HG02623 (cell line): ENCODE measurements around the gene DENND4B.
"Not testable (repeated sequence)": the region's sequence is repeated elsewhere in the genome, so short reads cannot be mapped to it uniquely, and the experiment has no call there.

Experiments used
- ATAC-seq: cut with Tn5 transposase; IDR thresholded peaks from one replicate; pipeline ENCODE4 v1.9.1; 2021; ENCODE audit warnings: moderate library complexity; ENCODE audit not compliant: unreplicated experiment

Gene DENND4B

DNA sequence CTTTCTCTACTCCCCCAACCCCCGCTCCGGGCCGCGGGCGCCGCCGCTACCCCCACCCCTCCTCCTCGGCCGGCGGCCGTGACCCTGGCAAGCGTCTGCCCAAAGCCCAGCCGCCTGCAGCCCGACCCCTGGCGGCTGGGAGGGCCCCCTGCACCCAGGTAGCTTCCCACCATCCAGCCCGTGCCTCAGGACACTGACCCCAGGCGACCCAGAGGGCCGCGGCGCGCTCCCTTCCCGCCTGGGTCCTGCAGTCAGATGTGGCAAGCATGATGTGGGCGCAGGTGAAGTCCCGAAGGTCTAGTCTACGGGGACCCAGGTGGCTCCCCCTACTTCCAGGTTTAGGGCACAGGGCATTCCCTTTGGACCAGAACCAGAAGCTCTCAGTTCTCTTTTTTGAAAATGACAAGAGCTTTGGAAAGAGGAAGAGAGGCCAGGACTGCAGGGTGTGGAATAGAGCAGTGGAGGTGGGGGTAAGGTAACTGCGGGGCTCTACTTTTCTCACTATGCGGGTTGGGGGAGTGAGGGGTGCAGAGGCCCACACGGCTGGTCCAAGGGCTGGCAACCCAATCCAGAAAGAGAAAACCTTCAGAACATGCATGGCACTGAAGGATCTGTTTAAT lies at the start of gene DENND4B:
DENND4B (minus strand) TSS at position 97 of the 620 bp plus-strand sequence. CDS start 2,344 bp downstream, outside the sequence.
- peak; percentile 58 for ATAC-seq

DNA sequence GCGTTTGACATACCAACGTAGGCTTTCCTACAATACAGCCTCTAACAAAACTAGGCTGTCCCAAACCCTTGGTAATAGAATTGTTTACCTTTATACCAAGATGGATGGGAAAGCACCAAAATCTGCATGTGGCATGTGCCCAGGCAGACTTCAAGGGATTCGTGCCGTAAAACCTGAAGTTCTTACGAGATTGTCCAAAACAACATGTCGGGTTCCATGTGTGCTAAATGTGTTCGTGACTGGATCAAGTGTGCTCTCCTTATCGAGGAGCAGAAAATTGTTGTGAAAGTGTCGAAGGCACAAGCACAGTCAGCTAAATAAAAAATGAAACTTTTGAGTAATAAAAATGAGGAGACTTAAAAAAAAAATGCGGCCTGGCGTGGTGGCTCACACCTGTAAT lies 49.1 kb upstream of the DENND4B start:
- no peak for ATAC-seq

- no peak for ATAC-seq
Observed at GRCh38 chr1:153995202-153995601, 48.7 kb upstream of the DENND4B start.

- ATAC-seq, result no peak
Observed at GRCh38 chr1:153991806-153992205, 45.3 kb upstream of the DENND4B start.

DNA sequence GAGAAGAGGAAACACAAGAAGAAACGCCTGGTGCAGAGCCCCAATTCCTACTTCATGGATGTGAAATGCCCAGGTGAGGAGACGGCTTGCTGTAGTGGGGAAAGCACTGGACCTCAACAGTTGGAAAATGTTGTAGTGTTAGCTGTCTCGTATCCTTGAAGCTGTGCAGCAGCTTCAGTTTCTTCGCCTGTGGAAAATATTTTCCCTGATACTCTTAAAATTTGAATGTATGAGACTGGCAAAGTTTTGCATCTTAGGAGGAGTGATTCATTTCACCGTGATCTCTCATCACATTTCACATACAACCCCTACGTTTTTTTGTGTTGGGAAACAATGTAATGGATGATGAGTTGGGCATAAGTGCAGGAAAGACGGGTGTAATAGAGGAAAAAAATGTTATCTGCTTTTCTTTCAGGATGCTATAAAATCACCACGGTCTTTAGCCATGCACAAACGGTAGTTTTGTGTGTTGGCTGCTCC lies 44.7 kb upstream of the DENND4B start:
- no peak for ATAC-seq

DNA sequence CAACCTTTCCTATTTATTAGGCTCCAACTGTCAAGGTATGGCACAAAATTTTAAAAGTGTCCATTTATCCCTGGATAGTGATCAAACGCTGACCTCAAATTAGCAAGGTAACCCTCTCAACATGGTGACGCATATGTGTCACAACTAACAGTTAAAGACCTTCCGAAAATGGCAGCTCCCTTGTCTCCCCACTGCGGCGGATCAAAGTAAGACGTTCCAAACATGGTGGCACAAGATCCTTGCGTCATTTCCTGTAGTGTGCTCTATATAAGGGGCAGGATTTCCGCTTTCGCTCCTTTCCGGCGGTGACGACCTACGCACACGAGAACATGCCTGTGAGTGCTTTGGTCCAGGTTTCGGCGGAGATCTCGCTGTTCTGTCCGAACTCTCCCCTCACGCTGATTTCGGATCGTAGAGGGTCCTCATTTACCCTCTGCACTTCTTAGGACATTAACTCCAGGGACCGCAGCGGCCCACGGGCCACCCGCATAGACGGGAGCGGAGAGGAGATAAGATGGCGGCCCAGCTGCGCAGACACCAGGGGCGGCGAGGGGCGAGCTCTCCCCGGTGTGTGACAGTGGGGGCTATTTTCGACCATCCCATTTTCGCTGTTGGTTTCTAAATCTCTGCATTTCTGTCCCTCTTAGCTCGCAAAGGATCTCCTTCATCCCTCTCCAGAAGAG lies 44.1 kb upstream of the DENND4B start, which contains the start of gene RPS27:
RPS27 (plus strand) TSS at position 295 of the 683 bp plus-strand sequence; CDS start at position 330, 35 bp downstream.
- ATAC-seq, result peak; percentile 72

GRCh38 chr1:153987621-153988020 lies 41.1 kb upstream of the DENND4B start:
- no peak for ATAC-seq

GRCh38 chr1:153985941-153986761 lies 39.6 kb upstream of the DENND4B start, which contains the start of gene RAB13:
Gene RAB13, minus strand, starts transcription at chr1:153986339. Its CDS starts 103 bp downstream, at chr1:153986236.
- no peak for ATAC-seq

DNA sequence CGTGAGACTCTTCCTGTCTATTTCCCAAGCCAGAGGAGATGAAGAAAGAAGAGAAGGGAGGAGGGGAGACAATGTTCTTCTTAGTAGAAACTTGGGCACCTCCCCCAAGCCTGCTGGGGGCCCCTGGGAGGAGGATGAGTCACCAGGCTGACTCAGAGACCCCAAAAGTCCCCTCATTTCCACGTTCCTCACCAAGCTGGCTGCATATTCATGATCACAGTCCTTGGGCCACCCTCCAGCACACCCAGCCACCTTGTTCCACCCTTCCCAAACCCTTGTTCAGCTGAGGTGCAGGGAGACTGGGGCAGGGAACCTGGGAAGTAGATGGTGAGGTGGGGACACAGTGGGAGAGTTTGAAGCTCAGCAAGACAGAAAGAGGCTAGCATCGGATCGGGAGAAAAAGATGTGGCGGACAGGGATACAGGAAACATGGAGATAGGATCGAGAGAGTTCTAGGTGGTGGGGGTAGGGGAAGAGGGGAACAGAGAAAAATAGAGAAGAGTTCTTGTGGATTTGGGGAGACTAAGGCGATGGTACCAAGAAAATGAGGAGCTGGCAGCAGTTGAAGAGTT lies 38.9 kb upstream of the DENND4B start:
- ATAC-seq, result no peak

- no peak for ATAC-seq
Observed at GRCh38 chr1:153984123-153984894, 37.8 kb upstream of the DENND4B start.

GRCh38 chr1:153981735-153982134 lies 35.2 kb upstream of the DENND4B start:
- not testable (repeated sequence) for ATAC-seq

DNA sequence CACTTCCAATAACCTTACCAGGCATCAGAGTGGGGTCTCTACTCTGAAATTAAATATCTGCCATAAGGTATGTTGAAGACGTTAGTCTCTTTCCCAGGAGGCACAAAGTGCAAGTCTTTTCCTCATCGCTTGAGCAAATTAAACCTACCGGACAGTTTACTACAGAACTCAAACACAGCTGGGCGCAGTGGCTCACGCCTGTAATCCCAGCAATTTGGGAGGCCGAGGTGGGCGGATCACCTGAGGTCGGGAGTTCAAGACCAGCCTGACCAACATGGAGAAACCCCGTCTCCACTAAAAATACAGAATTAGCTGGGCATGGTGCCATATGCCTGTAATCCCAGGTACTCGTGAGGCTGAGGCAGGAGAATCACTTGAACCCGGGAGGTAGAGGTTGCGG lies 32.6 kb upstream of the DENND4B start:
- ATAC-seq, result not testable (repeated sequence)

DNA sequence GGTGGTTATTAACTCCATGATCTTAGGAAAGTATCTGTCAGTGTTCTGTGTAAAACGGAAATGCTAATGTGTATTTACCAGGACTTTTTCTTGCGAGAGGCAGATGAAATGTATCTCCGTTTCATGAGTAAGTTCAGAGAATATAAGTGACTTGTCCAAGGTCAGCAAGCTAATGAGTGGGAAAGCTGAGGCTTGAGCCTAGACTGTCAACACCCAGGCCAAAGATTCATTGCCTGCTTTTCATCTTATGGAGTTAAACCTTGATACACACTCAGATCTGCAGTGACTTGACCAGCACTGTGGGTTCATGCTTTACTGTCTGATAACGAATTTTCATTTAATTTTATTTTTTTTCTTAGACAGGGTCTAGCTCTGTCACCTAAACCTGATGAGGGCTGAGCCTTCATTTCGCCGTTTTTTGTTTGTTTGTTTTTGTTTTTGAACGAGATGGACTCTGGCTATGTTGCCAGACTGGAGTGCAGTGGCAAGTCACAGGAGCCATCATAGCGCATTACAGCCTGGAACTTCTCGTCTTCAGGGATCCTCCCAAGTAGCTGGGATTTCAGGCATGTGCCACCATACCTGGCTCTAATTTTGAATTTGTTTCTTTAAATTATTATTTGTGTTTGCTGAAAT lies 31.9 kb upstream of the DENND4B start:
- ATAC-seq, result no peak

DNA sequence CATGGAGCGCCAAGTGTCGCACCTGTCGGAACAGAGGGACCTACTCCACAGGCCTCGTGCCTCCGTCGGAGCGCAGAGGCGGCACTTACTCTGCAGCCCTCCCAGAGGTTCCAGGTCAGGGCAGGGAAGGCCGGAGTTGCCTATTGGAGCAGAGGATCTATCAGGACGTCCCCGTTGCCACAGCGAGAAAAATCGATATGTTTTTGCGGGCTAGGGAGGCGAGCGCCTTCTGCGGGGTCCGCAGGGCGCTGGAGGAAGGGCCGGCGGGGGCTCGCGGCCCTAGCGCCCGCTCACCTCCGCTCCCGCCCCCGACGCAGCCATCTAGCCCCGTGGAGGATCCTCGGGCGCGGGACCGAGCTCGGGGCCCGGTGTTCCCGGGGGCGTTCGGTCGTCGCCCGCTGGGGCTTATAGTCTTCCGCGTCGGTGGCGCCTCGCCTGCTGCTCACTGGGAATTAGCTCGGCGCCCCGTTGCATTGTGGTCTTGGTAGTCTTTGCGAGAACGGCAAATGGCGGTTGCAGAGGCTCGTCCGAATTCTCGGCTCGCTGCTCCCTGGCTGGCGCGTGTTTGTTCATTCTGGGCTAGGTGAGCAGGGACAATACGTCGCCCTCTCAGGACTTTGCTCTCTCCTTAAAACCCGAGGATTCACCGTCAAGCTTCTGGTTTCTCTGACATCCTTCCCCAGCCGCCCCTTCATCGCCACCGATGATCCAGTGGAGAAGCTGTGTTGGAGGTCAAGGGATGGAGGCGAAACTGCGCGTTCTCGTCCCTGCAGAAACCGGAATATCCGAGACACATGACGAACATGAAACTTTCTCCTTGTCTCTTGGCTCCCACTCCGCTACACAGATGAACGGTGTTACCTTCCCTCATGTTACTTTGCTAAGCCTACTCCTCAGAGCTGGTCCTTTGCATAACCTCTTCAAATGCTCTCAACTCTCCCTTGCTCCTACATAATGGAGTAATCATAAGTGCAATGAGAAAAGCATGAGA lies 31.0 kb upstream of the DENND4B start, which contains the start of gene JTB:
JTB (minus strand) TSS at position 425 of the 991 bp plus-strand sequence; CDS start at position 3, 422 bp downstream.
- no peak for ATAC-seq

DNA sequence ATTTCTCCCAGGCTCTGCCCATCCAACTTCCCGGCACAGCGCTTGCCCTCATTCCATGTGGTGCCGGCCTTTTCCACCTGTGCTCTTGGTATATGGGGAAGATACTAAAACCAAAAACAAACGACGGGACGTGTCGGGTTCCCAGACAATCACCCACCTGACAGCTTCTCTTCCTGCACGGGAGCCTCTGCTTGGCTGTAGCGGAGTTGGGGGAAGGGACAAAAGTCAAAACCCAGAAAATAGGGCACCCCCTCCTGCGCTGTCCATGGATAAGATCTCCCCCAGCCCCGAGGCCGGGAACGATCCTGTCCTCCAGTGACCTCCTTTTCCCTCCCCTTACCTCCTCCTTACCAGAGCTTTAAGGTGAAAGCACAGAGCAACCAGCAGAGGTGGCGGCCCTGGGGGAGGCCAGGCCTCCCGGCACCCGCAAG lies 30.3 kb upstream of the DENND4B start:
- ATAC-seq, result no peak

GRCh38 chr1:153973525-153973924 lies 27.0 kb upstream of the DENND4B start:
- no peak for ATAC-seq

DNA sequence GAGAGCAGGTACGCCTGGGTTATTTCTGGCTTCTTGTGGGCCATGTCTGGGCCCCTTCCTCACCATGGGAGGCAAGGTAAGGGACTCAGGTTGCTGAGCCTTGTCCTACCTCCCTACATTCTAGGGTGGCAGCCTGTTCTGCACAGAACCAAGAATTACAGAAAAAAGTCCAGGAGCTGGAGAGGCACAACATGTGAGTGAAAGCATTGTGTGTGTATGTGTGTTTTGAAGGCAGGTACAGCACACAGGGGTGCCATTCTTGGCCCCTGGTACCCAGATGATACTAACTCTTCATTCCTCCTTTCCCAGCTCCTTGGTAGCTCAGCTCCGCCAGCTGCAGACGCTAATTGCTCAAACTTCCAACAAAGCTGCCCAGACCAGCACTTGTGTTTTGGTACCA lies 26.6 kb upstream of the DENND4B start:
- no peak for ATAC-seq

DNA sequence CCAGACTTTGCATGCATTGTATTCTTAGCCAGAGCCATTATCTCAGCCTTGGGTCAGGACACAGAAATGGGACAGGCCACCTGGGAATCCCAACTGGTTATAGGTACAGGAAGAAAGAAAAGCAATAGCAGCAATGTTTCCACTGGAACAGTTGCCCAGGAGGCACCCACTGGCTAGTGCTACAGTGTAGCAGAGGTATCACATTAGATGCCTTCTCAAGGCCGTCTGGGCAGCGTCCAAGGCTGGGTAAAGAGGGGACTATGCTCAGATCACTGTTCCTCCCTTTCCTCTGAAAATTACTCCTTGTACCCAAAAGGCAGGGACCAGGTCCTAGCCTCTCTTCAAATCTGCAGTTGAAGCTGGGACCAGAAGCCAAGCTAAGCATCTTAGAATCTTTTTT lies 23.8 kb upstream of the DENND4B start:
- ATAC-seq, result no peak
